Activated T-cell treated with anti-CD3 and anti-CD28 coated beads for 4 hours (primary cell): ENCODE data around the gene KIFAP3.
"Not testable (repeated sequence)": the region's sequence is repeated elsewhere in the genome, so short reads cannot be mapped to it uniquely, and the experiment has no call there.

Source experiments
- DNase-seq: peaks from one replicate; pipeline ENCODE4 v3.0.0-alpha.2; 2020

KIFAP3 gene

GRCh38 chr1:170074250-170075157 is at the start of gene KIFAP3:
Gene KIFAP3 (minus strand): TSS chr1:170074695. CDS start chr1:170074467, 228 bp downstream.
- DNase-seq = peak; percentile 88

GRCh38 chr1:170122366-170122765 is 47.9 kb upstream of the KIFAP3 start:
- DNase-seq = no peak

- no peak for DNase-seq
Observed at GRCh38 chr1:170114906-170115305, 40.4 kb upstream of the KIFAP3 start.

- not testable (repeated sequence) for DNase-seq
Observed at GRCh38 chr1:170113140-170113539, 38.6 kb upstream of the KIFAP3 start.

GRCh38 chr1:170097449-170097948 is 23.0 kb upstream of the KIFAP3 start:
- no peak for DNase-seq

GRCh38 chr1:170096806-170097340 is 22.4 kb upstream of the KIFAP3 start:
- no peak for DNase-seq

GRCh38 chr1:170095976-170096748 is 21.7 kb upstream of the KIFAP3 start:
- no peak for DNase-seq

- not testable (repeated sequence) for DNase-seq
Observed at GRCh38 chr1:170094697-170095616, 20.5 kb upstream of the KIFAP3 start.

GRCh38 chr1:170086399-170087032 is 12.0 kb upstream of the KIFAP3 start:
- DNase-seq = no peak

GRCh38 chr1:170085091-170085490 is 10.6 kb upstream of the KIFAP3 start:
- no peak for DNase-seq

- no peak for DNase-seq
Observed at GRCh38 chr1:170078610-170079189, 4.2 kb upstream of the KIFAP3 start.

- no peak for DNase-seq
Observed at GRCh38 chr1:170077926-170078325, 3.4 kb upstream of the KIFAP3 start.

GRCh38 chr1:170076952-170077351 is 2.5 kb upstream of the KIFAP3 start:
- not testable (repeated sequence) for DNase-seq

GRCh38 chr1:170076199-170076598 is 1.7 kb upstream of the KIFAP3 start:
- DNase-seq = no peak

- no peak for DNase-seq
Observed at GRCh38 chr1:170075186-170075585, 691 bp upstream of the KIFAP3 start.

GRCh38 chr1:170073893-170074249 is 624 bp downstream of the KIFAP3 start:
- DNase-seq = no peak

- no peak for DNase-seq
Observed at GRCh38 chr1:170071378-170071777, 3.1 kb downstream of the KIFAP3 start.

GRCh38 chr1:170068923-170069322 is 5.6 kb downstream of the KIFAP3 start:
- DNase-seq = no peak

GRCh38 chr1:170067253-170067819 is 7.2 kb downstream of the KIFAP3 start:
- no peak for DNase-seq

GRCh38 chr1:170064821-170065220 is 9.7 kb downstream of the KIFAP3 start:
- DNase-seq = no peak
